NCI-H748 (cell line): Measurements from ENCODE around the gene TNRC6A.

Experiments used
- DNase-seq: peaks from one replicate; lab custom pipeline; 2025; ENCODE audit not compliant: unreplicated experiment; lab: John Stamatoyannopoulos, UW

Gene TNRC6A

DNA sequence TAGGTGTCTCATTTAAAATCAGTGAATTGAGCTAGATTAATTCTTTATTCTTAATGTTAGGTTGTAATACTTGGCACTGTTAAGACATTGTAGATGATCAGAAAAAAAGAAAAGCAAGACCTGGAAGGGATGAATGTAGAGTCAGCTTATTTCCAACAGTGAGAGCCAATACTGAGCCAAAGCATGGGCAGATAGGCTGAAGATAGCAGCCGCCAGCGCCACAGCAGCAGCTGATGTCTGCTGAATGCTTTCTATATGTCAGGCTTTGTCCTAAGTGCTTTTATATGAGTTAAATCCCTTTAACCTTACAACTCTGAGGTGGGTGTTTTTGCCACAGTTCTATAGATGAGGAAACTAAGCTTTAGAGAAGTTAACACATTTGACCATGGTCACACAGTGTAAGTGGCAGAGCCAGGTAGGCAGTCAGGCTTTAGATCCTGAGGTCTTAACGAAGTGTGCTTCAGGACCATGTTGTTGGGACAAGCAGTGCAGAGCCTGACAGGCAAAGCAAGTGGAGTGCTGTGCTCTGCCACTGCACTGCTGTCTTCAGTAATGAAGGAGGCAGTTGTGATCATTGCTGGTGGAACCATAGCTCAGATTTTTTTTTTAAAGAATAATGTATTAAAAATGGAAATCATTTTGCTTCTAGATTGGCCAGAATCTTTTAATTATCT, 25.9 kb downstream of the TNRC6A start:
- no peak for DNase-seq

DNA sequence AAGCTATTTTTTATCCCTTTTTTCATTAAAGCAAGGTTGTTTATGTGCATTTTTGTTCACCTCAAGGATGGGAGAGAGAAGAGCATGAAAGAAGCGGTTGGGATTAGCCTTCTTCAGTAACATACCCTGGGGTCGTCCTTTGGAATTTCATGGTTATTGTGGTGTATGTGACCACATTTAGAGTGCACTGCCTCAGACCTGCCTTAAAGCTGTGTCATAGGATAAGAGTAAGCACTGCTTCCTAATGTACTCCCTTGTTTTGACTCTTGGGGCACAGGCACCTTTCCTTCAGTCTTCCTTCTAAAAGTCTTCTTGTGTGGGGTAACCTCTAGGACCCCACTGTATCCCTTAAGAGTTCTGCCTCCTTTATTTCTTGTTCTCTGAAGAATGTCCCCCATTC, 28.9 kb downstream of the TNRC6A start:
- DNase-seq = no peak

DNA sequence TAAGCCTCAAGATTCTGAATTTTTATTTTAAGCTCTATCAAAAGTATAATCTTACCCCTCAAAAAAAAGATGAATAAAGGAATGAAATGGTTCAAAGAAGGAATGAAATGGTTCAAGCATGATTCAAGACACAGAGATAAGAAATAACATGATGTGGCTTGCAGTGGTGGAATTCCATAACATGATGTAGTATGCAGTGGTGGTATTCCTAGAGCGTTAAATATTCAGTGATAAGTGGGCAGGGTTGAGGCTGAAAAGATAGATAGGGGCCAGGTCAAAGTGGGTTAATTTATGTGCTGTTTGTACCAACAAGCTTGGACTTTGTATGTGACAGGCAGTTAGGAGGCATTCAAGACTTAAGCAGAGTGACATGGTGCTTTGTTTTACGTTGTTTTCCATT, 29.6 kb downstream of the TNRC6A start:
- DNase-seq = no peak

DNA sequence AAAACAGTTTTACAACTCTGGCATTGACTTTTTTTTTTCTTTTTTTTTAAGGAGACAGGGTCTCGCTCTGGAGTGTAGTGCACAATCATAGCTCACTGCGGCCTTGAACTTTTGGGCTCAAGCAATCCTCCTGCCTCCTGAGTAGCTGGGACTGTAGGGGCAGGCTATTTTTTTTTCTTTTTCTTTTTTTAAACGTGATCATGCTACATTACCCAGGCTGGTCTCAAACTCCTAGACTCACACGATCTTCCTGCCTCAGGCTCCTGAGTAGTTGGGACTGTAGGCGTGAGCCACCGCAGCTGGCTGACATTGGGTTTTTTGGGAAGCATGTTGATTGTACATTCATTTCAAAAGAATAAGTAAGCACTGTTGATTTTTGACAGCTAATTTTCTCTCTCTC, 32.1 kb downstream of the TNRC6A start:
- no peak for DNase-seq

DNA sequence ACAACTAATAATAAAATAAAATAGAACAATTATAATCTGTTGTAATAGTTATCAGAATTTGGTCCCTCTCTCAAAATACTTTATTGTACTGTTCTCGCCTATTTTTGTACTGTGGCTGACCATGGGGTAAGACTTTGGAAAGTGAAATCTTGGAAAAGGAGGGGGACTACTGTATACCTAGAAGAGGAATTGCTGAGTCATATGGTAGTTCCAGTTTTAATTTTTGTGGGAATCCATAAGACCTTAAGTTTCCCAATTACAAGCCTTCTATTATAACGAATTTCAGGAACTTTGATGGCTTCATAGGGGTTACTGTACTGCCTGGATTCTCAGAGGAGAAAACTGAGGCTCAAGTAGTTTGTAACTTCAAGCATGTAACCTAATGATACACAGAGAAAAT, 35.5 kb downstream of the TNRC6A start:
- no peak for DNase-seq

DNA sequence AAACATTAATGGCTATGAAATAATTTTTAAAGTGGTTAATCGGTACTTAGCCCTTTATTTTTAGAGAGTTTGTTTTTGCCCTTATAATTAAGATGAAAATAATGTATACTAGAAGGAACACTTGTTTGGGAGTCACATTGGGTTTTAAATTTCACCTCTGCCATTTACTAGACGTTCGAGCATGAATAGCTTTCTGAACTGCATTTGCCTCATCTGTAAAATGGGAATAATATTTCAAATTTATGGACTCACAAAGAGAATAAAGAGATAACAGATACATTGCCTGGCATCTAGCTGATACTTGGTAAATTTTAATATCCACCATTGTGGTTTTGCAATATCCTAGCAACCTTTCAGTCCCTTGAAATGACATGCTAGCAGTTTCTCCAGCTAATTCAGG, 36.6 kb downstream of the TNRC6A start:
- DNase-seq = no peak

DNA sequence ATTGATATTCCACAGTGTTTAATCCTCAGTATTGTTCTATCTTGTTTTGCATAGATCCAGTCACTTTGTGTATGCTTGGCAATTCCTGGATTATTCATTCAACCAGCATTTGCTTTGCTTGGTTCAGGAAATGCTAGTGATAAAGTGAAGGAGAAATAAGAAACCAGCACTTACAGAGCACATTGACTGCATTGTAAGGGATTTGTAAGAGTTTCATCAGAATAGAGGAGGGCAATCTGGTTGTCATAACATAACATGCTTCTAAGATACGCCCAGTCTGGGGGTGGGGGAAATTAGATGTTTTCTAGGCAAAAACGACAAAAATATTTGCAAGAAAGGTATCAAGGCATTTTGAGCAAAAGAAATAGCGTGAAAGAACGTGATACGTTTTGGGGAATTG, 40.4 kb downstream of the TNRC6A start:
- no peak for DNase-seq

DNA sequence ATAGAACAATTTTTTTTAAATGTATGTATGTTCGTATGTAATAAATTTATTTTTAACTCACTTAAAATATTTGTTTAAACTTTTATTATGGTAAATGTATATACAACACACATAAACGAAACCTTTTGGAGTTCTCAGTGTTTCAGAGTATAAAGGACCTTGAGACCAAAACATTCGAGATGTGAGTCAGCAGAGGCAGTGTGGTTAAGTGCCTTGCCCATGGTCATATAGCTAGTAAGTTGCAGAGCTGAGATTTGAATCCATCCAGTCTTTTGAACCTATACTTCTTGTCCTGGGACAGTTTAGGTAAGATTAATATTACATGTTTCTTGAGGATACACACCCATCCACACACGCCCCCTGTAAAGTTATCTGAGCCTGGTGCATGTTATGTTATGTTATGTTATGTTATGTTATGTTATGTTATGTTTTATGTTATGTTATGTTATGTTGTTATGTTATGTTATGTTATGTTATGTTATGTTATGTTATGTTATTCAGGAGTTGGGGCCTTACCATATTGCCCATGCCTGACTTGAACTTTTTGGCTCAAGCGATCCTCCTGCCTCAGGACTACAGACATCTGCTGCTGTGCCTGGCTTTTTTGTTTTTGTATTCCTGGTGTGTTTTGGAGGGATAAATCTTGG, 41.8 kb downstream of the TNRC6A start:
- DNase-seq = no peak

DNA sequence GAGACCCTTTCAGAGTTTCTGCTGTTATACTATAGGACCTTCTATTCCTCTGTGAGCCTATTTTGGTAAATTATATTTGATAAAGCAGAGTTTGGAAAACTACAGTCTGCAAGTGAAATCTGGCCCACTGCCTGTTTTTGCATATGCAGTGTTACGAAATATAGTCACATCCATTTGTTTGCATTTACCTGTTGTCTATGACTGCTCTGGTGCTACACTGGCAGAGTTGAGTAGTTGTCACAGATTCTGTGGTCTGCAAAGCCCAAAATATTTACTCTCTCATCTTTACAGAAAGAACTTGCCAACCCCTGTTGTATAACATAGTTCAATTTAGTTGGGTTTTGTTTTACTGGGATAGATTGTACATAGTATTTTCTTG, 42.3 kb downstream of the TNRC6A start:
- no peak for DNase-seq

DNA sequence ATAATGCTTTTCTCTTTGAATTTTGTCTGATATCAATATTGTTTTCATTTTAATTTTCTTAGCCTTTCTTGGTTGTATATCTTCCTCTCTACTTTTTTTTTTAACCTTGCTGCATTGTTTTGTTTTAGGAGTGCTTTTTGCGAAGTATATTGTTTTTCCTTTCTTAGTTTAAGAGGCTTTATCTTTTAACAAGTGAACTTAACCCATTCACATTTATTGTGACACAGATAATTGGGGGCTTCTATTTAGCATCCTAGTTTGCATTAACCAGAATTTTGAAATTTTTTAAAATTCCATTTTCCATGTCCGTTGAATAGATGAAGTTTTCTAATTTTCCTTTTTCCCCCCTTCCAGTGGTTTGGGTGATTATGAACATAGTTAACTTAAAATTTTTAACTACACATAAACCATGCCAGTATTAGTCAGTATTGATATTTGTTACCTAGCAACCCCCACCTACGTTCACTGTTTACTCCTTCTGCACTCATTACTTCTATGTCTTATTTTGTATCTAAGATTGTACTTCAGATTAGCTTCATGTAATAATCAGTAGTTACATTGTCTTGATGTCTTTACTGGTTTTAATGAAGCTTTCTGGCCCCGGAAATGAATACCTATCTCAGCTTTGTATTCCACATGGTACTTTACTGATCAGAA, 44.4 kb downstream of the TNRC6A start:
- DNase-seq = no peak

DNA sequence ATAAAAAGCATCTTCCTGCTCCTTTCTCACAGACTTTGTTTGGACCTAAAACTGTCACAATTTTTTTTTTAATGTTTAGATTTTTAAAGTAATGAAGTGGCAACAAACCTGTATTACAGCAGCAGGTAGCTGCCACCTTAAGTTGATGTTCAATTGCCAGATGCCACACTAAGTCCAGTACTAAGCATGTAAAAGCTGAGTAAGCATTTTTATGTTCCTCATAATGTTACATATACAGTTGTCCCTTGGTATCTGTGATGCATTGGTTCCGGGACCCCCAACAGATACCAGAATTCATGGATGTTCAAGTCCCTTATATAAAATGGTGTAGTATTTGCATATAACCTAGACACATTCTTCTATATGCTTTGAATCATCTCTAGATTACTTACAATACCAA, 45.1 kb downstream of the TNRC6A start:
- no peak for DNase-seq

DNA sequence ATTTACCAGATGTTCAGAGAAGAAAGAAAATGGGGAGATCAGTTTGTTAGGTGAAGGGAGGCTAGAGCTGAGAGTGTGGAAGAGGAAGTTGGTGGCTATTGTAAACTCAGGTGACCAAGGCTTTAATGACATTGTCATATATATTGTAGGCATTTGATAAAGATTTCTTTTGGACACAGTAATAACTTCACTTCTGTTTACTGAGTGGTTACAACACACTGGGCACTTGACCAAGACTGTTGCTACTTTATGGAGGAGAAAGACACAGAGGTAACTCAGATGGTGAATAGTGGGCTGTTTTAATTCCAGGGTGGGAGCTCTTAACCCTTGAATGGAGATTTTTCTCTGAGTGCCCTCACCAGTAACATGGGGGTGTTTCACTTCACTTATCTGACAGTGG, 46.0 kb downstream of the TNRC6A start:
- no peak for DNase-seq

DNA sequence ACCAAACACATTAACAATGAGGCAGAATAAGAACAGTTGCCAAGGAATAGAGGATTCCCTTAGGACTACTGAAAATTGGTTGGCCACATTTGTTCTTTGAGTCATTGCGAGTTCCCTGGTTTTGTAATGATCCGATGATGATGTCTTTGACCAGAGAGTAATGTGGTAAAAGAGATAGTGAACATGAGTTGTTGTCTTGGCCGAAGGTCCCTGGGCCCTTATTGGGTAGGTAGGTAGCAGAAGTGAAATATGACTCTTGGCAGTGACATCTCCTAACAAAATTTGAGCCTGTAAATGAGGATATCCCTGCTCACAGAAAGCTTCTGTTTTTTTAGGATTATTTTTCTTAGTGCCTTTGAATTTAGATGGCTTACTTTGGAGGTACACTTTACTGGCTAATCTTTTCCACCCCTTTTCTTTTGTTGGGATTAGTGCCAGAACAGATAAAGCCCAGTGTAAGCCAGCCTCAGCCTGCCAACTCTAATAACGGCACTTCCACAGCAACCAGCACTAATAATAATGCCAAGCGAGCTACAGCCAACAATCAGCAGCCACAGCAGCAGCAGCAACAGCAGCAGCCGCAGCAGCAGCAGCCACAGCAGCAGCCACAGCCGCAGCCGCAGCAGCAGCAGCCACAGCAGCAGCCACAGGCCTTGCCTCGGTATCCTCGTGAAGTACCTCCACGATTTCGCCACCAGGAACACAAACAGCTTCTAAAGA, 47.2 kb downstream of the TNRC6A start:
- DNase-seq = no peak

DNA sequence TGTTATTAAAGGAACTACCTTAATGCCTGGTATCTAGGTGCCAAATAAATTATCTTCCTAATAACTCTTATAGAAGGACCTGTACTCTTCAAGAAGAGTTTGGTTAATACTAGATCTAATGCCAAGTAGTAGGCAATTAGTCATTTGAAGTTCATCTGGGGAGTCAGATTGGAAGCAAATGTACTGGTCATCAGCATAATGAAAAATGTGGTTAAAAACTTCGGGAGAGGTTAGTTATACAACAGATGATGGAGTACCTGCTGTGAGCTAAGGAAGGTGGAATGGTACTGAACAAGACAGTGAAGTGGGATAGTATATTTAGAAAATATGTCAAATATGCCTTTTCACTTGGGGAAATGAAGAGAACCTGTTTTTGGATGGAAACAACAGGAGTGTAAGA, 49.2 kb downstream of the TNRC6A start:
- DNase-seq = no peak

DNA sequence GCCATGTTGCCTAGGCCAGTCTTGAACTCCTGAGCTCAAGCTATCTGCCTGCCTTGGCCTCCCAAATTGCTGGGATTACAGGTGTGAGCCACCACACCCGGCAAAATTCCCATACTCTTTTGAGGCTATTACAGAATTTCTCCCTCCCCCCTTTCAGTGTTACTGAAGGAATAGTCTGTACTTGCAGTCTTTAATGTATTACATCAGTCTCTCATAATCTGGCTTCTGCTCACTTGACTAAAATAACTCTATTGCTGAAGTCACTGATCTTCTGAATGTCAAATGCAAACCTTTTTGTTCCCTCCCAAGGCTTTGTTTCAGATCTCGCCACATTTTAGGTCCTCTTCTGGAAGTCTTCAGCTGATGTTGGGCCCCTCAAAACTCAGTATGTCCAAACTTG, 51.8 kb downstream of the TNRC6A start:
- no peak for DNase-seq

DNA sequence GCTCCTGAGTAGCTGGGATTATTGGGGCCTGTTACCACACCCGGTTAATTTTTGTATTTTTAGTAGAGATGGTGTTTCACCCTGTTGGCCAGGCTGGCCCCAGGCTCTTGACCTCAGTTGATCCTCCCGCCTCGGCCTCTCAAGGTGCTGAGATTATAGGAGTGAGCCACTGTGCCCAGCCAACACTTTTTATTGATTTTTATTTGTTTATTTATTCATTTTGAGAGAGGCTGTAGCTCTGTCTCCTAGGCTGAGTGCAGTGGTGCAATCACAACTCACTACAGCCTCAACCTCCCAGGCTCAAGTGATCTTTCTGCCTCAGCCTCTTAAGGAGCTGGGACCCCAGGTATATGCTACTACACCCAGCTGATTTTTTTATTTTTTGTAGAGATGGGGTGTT, 54.7 kb downstream of the TNRC6A start:
- DNase-seq = no peak

DNA sequence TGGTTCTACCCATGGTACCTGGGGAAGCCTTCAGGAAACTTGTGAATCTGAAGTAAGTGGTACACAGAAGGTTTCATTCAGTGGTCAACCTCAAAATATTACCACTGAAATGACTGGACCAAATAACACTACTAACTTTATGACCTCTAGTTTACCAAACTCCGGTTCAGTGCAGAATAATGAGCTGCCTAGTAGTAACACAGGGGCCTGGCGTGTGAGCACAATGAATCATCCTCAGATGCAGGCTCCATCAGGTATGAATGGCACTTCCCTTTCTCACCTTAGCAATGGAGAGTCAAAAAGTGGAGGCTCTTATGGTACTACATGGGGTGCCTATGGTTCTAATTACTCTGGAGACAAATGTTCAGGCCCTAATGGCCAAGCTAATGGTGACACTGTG, 60.4 kb downstream of the TNRC6A start:
- no peak for DNase-seq

DNA sequence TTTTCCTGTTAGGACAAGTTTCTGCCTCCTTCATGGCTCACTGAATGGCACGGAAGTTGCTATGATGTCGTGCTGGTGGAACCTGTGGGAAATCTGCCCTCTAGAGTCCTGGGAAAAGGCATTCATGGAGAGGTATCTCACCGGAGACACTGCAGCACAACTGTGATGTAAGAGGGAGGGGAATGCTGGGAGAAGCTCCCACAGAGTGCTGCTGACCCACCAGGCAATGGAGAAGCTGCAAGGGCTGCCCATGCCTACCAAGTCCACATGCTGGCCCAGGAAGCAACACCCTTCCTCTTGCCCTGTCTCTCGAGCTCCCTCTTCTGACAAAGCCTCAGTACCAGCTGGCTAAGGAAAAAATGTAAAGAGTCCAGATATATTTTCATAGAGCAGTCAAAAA, 71.1 kb downstream of the TNRC6A start:
- no peak for DNase-seq

DNA sequence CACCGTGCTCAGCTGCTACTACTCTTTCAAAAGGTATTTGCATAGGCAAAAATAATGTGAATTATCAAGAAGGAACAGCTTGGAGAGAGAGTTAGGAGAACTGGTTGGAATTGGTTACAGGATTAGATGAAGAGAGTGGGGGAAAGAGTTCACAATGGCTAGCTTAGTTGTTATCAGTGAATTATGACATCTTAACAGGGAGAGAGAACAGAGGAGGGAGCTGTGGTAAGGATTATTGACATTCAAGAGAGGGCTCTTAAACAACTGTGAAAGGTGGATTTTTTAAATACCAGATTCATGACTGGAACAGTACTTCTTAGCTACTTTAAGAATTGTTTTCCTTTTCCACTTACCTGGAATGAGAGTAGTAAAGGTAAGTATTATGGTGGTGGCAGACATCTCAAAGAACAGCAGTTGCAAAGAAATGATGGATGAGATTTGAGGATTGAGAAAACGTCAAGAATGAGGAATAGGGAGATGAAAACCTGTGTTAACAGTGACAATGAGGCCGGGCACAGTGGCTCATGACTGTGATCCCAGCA, 72.4 kb downstream of the TNRC6A start:
- DNase-seq = no peak

DNA sequence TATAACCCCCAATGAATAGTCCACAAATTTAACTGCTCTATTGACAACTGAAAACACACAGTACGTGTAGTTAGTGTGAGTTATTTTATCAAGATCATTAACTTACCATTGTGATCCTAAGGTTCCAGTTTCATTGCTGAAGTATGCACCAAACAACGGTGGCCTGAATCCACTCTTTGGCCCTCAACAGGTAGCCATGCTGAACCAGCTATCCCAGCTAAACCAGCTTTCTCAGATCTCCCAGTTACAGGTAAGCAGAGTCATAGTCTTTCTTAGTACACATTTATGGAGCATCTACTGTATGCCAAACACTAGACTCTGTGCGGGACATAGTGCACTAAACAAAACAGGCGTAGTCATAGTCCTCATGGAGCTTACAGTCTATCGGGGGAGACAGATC, 76.0 kb downstream of the TNRC6A start:
- DNase-seq = no peak

DNA sequence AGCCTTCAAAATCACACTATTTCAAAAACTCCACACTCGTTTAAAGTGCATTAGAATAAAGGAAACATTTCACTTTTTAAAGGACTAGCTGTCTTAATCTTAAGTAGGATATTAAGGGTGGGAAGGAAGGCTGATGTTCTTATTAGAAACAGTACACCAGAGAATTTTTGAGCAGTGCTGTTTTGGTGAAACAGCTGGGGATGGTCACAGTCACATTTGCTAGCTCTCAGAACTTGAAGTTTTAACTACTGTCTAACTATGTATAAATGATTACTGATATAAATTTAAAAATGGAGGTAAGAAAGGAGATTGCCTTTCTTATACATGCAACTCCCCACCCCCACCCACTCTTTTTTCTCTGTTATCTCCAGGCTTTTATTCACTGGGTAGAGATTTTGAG, 77.8 kb downstream of the TNRC6A start:
- DNase-seq = no peak
